HepG2 (cell line): ENCODE data around the gene DEPDC5. TPM values are rescaled to one million over a fixed set of nuclear protein-coding genes. Genes with fewer than 3 reads are reported as not detected.

Experiments
- ATAC-seq: fragments of 200-7000 bp; cut with Tn5 transposase; 3 replicates; pipeline ENCODE4 v1.9.1; 2020; ENCODE audit warnings: mild to moderate bottlenecking, moderate library complexity
- BruUV-seq: library from RNA; stranded (reverse); fragments of 400-500 nt; replicated peaks from 2 replicates; lab custom pipeline; 2021; lab: Mats Ljungman, UMichigan
- CTCF ChIA-PET: fragments of 300-600 bp; formaldehyde crosslinking; extraction: SDS; loops from one replicate; lab custom pipeline; 2021; ENCODE audit warnings: low total read pairs, inconsistent platforms, low intra/inter-chr PET ratio; lab: Yijun Ruan, JAX
- POLR2A ChIA-PET: fragments of 350-600 bp; sonication (Branson Sonifier 250); formaldehyde crosslinking; loops from one replicate; lab custom pipeline; 2020; ENCODE audit warnings: antibody characterized with exemption, inconsistent platforms; lab: Yijun Ruan, JAX
- DNase-seq: peaks from one replicate; pipeline ENCODE4 v3.0.0-alpha.2; 2015; ENCODE audit warnings: low spot score
- FAIRE-seq: peaks from 3 replicates; lab custom pipeline; 2011; peaks lifted over from hg19 to GRCh38; lab: Jason Lieb, UNC
- H2AFZ ChIP-seq: one replicate; pipeline ENCODE4 v1.6.1; 2011; ENCODE audit warnings: low read length, inconsistent platforms
- H3K27ac ChIP-seq: fragments of 300-600 bp; 3 replicates; pipeline ENCODE4 v1.8.0; 2011; ENCODE audit warnings: mixed run types, mild to moderate bottlenecking, mixed read lengths, low read length, inconsistent platforms; ENCODE audit not compliant: insufficient read depth; ENCODE audit errors: extremely low read length
- H3K27me3 ChIP-seq, 2 experiments: fragments of 200-600 bp in 1 of 2; 2 replicates in 1 of 2; 3 replicates in 1 of 2; pipeline versions ENCODE4 v1.6.0 to v1.8.0; 2011; ENCODE audit warnings: low read length in 2 of 2, mild to moderate bottlenecking in 2 of 2, moderate library complexity in 2 of 2, inconsistent platforms in 1 of 2; ENCODE audit not compliant: insufficient read depth in 2 of 2, control insufficient read depth in 1 of 2
- H3K36me3 ChIP-seq, 2 experiments: fragments of 200-600 bp in 1 of 2; replicated peaks in 1 of 2; 2 replicates in 1 of 2; 3 replicates in 1 of 2; pipeline versions ENCODE4 v1.5.1 to v1.8.0; 2011; ENCODE audit warnings: low read length in 2 of 2, inconsistent platforms in 1 of 2; ENCODE audit not compliant: insufficient read depth in 2 of 2, control insufficient read depth in 1 of 2
- H3K4me1 ChIP-seq: 2 replicates; pipeline ENCODE4 v1.5.1; 2012; ENCODE audit warnings: low read length, inconsistent platforms; ENCODE audit not compliant: insufficient read depth
- H3K4me2 ChIP-seq: 2 replicates; pipeline ENCODE4 v1.6.0; 2011; ENCODE audit warnings: low read depth, low read length, inconsistent platforms
- H3K4me3 ChIP-seq, 3 experiments: fragments of 200-600 bp in 1 of 3; sonication (generic), shearing (Covaris generic) in 1 of 3; replicated peaks in 1 of 3; 2 replicates each; pipeline ENCODE4 v1.5.1; 2011 to 2016; ENCODE audit warnings: low read length in 3 of 3, inconsistent platforms in 2 of 3, low read depth in 2 of 3, mild to moderate bottlenecking in 2 of 3, control low read depth in 1 of 3, mixed read lengths in 1 of 3; ENCODE audit not compliant: insufficient read depth in 1 of 3
- H3K79me2 ChIP-seq: one replicate; pipeline ENCODE4 v1.6.1; 2011; ENCODE audit warnings: low read length, inconsistent platforms; ENCODE audit not compliant: insufficient read depth
- H3K9ac ChIP-seq: 2 replicates; pipeline ENCODE4 v1.6.0; 2011; ENCODE audit warnings: mild to moderate bottlenecking, low read depth, low read length, inconsistent platforms; ENCODE audit not compliant: insufficient read depth
- H3K9me3 ChIP-seq: 2 replicates; pipeline ENCODE4 v1.5.1; 2012; ENCODE audit warnings: mild to moderate bottlenecking, low read length
- H4K20me1 ChIP-seq: 2 replicates; pipeline ENCODE4 v1.6.0; 2011; ENCODE audit warnings: inconsistent platforms, mild to moderate bottlenecking, low read length, moderate library complexity; ENCODE audit not compliant: insufficient read depth
- ARID2 ChIP-seq: sonication (generic); formaldehyde crosslinking; IDR thresholded peaks from 2 replicates; pipeline ENCODE4 v1.8.1; 2022; ENCODE audit warnings: mild to moderate bottlenecking, missing genetic modification reagents, borderline replicate concordance
- ARNT ChIP-seq: fragments of 450-650 bp; IDR thresholded peaks from 2 replicates; pipeline ENCODE4 v1.6.1; 2017
- BHLHE40 ChIP-seq: IDR thresholded peaks from 2 replicates; pipeline ENCODE4 v1.6.1; 2011; ENCODE audit warnings: low read length, improper control_type of control experiment
- CBFB ChIP-seq: sonication (generic); formaldehyde crosslinking; IDR thresholded peaks from 2 replicates; pipeline ENCODE4 v1.4.0; 2020; ENCODE audit warnings: missing genetic modification reagents
- GATAD2A ChIP-seq: IDR thresholded peaks from 2 replicates; pipeline ENCODE4 v1.6.1; 2016
- GPN1 ChIP-seq: sonication (generic); formaldehyde crosslinking; IDR thresholded peaks from 2 replicates; pipeline ENCODE4 v1.5.1; 2020; ENCODE audit warnings: missing genetic modification reagents, borderline replicate concordance
- RARA ChIP-seq: IDR thresholded peaks from 2 replicates; pipeline ENCODE4 v1.6.1; 2016; ENCODE audit warnings: missing genetic modification reagents, missing compliant biosample characterization
- SOX13 ChIP-seq, 3 experiments: fragments of 450-650 bp in 1 of 3; sonication (generic) in 1 of 3; formaldehyde crosslinking in 1 of 3; IDR thresholded peaks in 2 of 3; conservative IDR thresholded peaks in 1 of 3; 2 replicates each; pipeline versions ENCODE4 v1.5.0 to v1.6.1; 2016 to 2020; ENCODE audit warnings: antibody characterized with exemption in 1 of 3, mild to moderate bottlenecking in 1 of 3, missing compliant biosample characterization in 1 of 3, missing genetic modification reagents in 1 of 3, moderate library complexity in 1 of 3
- SYNCRIP ChIP-seq: fragments of 200-400 bp; formaldehyde crosslinking; IDR thresholded peaks from 2 replicates; pipeline ENCODE4 v1.6.1; 2018; ENCODE audit warnings: mild to moderate bottlenecking, low read depth, low read length; ENCODE audit not compliant: insufficient read depth
- ZBTB20 ChIP-seq: sonication (generic); formaldehyde crosslinking; IDR thresholded peaks from 2 replicates; pipeline ENCODE4 v1.8.1; 2023; ENCODE audit warnings: missing genetic modification reagents, low read depth, mild to moderate bottlenecking, borderline replicate concordance
- ZNF101 ChIP-seq: sonication (generic); formaldehyde crosslinking; IDR thresholded peaks from 2 replicates; pipeline ENCODE4 v1.4.0; 2020; ENCODE audit warnings: mild to moderate bottlenecking, low read depth, missing genetic modification reagents, borderline replicate concordance
- ZNF543 ChIP-seq: sonication (generic); formaldehyde crosslinking; IDR thresholded peaks from 2 replicates; pipeline ENCODE4 v1.4.0; 2020; ENCODE audit warnings: mild to moderate bottlenecking, missing genetic modification reagents
- ZNF629 ChIP-seq: sonication (generic); formaldehyde crosslinking; conservative IDR thresholded peaks from 2 replicates; pipeline ENCODE4 v1.5.0; 2020; ENCODE audit warnings: missing genetic modification reagents
- ZNF670 ChIP-seq: sonication (generic); formaldehyde crosslinking; IDR thresholded peaks from 2 replicates; pipeline ENCODE4 v1.8.0; 2022; ENCODE audit warnings: mild to moderate bottlenecking, missing genetic modification reagents, borderline replicate concordance
- ZNF777 ChIP-seq: sonication (generic); formaldehyde crosslinking; IDR thresholded peaks from 2 replicates; pipeline ENCODE4 v1.4.0; 2020; ENCODE audit warnings: missing genetic modification reagents
- ZNF879 ChIP-seq: sonication (generic); formaldehyde crosslinking; IDR thresholded peaks from 2 replicates; pipeline ENCODE4 v1.8.1; 2023; ENCODE audit warnings: missing genetic modification reagents
- ZSCAN21 ChIP-seq: sonication (generic); formaldehyde crosslinking; IDR thresholded peaks from 2 replicates; pipeline ENCODE4 v1.8.0; 2022; ENCODE audit warnings: mild to moderate bottlenecking, missing genetic modification reagents, moderate library complexity, borderline replicate concordance
- WGBS: methylation state at CpG from one replicate; pipeline ENCODE4 v1.1.6; 2017; ENCODE audit warnings: low lambda C conversion rate; 5-methylcytosine and 5-hydroxymethylcytosine counted together
- in situ Hi-C: cut with HindIII; loops from 2 replicates; pipeline ENCODE4 v1.10.0; 2017; ENCODE audit warnings: low pct_unique_long_range_greater_than_20kb; ENCODE audit not compliant: extremely low pct_ligation_motif_present
- intact Hi-C: fragments of 100-400 bp; cut with micrococcal nuclease; formaldehyde crosslinking; loops from one replicate; pipeline ENCODE4 v1.10.0; 2022; ENCODE audit not compliant: unreplicated experiment
- polyA plus RNA-seq, 8 experiments: library from polyadenylated mRNA; depleted of rRNA in 3 of 8; stranded (reverse) in 7 of 8; unstranded in 1 of 8; fragments of >200 nt; fragmentation: Illumina TruSeq in 4 of 8; extraction: Trizol in 4 of 8; gene quantifications; 2 replicates each; pipeline versions ENCODE4 v1.2.1 to v1.2.3, GENCODE V29; 2011 to 2016; ENCODE audit warnings: low read depth in 4 of 8, missing spikeins in 1 of 8, mixed read lengths in 1 of 8; ENCODE audit not compliant: insufficient read depth in 1 of 8
- total RNA-seq, 5 experiments: library from RNA; depleted of rRNA; stranded (reverse); fragments of >200 nt; fragmentation: Illumina TruSeq; extraction: Trizol; gene quantifications; 2 replicates each; pipeline ENCODE4 v1.2.3, GENCODE V29; 2016; ENCODE audit warnings: low read depth in 1 of 5
- TF ChIP-seq, protein P1 (sequence below): sonication (generic); formaldehyde crosslinking; IDR thresholded peaks from 2 replicates; pipeline ENCODE4 v1.4.0; 2020; ENCODE audit warnings: mild to moderate bottlenecking, missing genetic modification reagents
- TF ChIP-seq, protein P2 (sequence below): sonication (generic); formaldehyde crosslinking; IDR thresholded peaks from 2 replicates; pipeline ENCODE4 v1.5.0; 2020; ENCODE audit warnings: missing genetic modification reagents, mild to moderate bottlenecking, borderline replicate concordance

DEPDC5 gene
- total and polyA plus RNA-seq, 2 of the 13 experiments (the other 11 are each of a cell fraction or from before 2014, with no cell fraction given), result 9.8 to 12.4 TPM

DNA sequence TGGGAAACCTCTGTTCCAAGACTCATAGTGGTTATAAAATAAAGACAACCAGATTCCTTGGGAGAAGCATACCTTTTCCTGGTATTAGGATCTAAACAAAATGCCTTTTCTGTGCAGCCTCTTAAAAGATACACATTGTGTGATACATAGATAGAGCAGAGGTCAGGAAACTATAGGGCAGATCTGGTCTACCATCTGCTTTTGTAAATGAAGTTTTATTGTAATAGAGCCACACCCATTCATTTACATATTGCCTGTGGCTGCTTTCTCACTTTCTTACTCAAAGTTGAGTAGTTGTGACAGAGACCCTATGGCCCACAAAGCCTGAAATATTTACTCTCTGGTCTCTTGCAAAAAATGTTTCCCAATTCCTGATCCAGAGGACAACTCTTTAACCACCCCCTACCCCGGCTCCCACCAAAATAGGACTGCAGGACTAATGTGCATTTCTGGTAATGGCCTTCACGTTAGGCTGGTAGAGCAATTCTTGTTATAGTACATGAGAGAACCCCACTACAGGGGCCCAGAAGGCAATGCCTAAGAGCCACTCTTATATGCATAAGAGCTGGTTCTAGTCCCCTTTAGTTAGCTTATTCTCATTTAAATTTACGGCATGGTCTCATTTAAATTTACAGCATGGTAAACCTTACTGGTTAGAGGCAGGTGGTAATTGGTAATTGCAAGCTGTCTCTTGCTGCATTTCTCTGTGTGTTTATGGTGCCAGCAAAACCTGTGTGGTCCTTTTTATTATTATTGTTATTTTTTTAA lies 113.8 kb downstream of the DEPDC5 start:
- POLR2A ChIA-PET, result no interaction called here

DNA sequence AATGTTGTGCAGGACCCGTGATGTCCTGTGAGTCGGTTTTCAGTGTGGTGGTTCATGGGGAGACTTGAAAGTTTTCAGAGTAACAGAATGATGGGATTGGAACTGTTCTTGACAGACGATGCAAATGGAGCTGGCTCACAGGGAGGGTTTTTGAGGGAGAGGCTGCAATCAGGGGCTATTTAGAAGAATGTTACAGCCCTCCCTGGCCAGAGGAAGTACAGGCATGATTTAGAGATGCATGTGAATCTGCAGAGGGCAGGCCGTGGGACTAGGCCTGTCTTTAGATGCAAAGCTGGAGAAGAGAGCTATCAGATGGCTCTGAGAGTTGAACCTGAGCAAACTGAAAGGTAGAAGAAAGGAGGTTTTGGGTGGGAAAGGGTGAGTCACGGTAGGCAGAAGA lies 115.9 kb downstream of the DEPDC5 start:
- Histone ChIP-seq H3K36me3 (peaks cover 5 to 14% of the 10 kb centered on the region in 2 experiments; a peak in 4 of 5 replicates), H3K9me3 (no peaks in the 10 kb centered on the region), H4K20me1 (no peaks in the 10 kb centered on the region), H3K27ac (no peak overlapping the region), H3K4me1 (no peaks in the 10 kb centered on the region), H2AFZ (no peak overlapping the region), H3K27me3 (no peaks in the 10 kb centered on the region), H3K4me3 (no peak overlapping the region), H3K9ac (no peak overlapping the region), H3K4me2 (no peak overlapping the region), H3K79me2 (no peaks in the 10 kb centered on the region)
- no peak for ATAC-seq
- POLR2A ChIA-PET, result no interaction called here
- CTCF ChIA-PET, result no interaction called here
- in situ Hi-C loops (loop anchor here (5.0 kb wide), 1 partner anchor 78 kb away; no protein-coding TSS in a partner anchor), intact Hi-C loops (no loop called here)
- 94% methylated on average over 5 of the region's 5 CpGs for WGBS
- no TSS peak for BruUV-seq
- no peak for DNase-seq
- no peak for FAIRE-seq
- no peak for TF ChIP-seq ZNF101
- no peak for TF ChIP-seq ZBTB20 (CRISPR knock-in tag)
- TF ChIP-seq, protein P1, sequence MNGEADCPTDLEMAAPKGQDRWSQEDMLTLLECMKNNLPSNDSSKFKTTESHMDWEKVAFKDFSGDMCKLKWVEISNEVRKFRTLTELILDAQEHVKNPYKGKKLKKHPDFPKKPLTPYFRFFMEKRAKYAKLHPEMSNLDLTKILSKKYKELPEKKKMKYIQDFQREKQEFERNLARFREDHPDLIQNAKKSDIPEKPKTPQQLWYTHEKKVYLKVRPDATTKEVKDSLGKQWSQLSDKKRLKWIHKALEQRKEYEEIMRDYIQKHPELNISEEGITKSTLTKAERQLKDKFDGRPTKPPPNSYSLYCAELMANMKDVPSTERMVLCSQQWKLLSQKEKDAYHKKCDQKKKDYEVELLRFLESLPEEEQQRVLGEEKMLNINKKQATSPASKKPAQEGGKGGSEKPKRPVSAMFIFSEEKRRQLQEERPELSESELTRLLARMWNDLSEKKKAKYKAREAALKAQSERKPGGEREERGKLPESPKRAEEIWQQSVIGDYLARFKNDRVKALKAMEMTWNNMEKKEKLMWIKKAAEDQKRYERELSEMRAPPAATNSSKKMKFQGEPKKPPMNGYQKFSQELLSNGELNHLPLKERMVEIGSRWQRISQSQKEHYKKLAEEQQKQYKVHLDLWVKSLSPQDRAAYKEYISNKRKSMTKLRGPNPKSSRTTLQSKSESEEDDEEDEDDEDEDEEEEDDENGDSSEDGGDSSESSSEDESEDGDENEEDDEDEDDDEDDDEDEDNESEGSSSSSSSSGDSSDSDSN (CRISPR knock-in tag), result no peak
- TF ChIP-seq SOX13 (IDR thresholded peaks at IDR 0.05), result no peak
- TF ChIP-seq SOX13 (CRISPR knock-in tag; conservative IDR thresholded peaks at IDR 0.05 in 1 of 2, IDR thresholded peaks at IDR 0.05 in 1 of 2), result no peak
- TF ChIP-seq, protein P2, sequence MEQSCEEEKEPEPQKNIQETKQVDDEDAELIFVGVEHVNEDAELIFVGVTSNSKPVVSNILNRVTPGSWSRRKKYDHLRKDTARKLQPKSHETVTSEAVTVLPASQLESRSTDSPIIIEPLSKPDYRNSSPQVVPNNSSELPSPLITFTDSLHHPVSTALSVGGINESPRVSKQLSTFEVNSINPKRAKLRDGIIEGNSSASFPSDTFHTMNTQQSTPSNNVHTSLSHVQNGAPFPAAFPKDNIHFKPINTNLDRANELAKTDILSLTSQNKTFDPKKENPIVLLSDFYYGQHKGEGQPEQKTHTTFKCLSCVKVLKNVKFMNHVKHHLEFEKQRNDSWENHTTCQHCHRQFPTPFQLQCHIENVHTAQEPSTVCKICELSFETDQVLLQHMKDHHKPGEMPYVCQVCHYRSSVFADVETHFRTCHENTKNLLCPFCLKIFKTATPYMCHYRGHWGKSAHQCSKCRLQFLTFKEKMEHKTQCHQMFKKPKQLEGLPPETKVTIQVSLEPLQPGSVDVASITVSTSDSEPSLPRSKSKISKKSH (CRISPR knock-in tag), result no peak
- TF ChIP-seq GPN1 (CRISPR knock-in tag), result no peak
- no peak for TF ChIP-seq BHLHE40
- TF ChIP-seq RARA (CRISPR knock-in tag), result no peak
- no peak for TF ChIP-seq CBFB (CRISPR knock-in tag)
- TF ChIP-seq ZNF629 (CRISPR knock-in tag), result no peak
- TF ChIP-seq GATAD2A, result no peak

More for the DNA sequence above, 113.8 kb downstream of the DEPDC5 start:
- ATAC-seq (no peak), DNase-seq (no peak), FAIRE-seq (no peak)
- H3K4me3 ChIP-seq, result no peak overlapping the region
- H3K9ac ChIP-seq, result no peak overlapping the region
- no peaks in the 10 kb centered on the region for H3K4me1 ChIP-seq
- intact Hi-C loops, result no loop called here
- TF ChIP-seq ZNF670 (CRISPR knock-in tag), result no peak
- TF ChIP-seq ZNF879 (CRISPR knock-in tag), result no peak
- TF ChIP-seq ARID2 (CRISPR knock-in tag), result no peak
- no peak for TF ChIP-seq SYNCRIP
- no peak for TF ChIP-seq ARNT
- TF ChIP-seq ZNF543 (CRISPR knock-in tag), result no peak
- TF ChIP-seq ZSCAN21 (CRISPR knock-in tag), result no peak
- no peak for TF ChIP-seq ZNF777
- no peak overlapping the region for H3K4me2 ChIP-seq
- in situ Hi-C loops, result no loop called here
- H2AFZ ChIP-seq, result no peak overlapping the region
- no peaks in the 10 kb centered on the region for H3K9me3 ChIP-seq
- no TSS peak for BruUV-seq
- 94% methylated on average over 3 of the region's 3 CpGs for WGBS
- H3K27me3 ChIP-seq, result no peaks in the 10 kb centered on the region
- no peaks in the 10 kb centered on the region for H3K79me2 ChIP-seq
- H4K20me1 ChIP-seq, result no peaks in the 10 kb centered on the region
- CTCF ChIA-PET, result no interaction called here
- peaks cover 0 to 2% of the 10 kb centered on the region in 2 experiments; a peak in 2 of 5 replicates for H3K36me3 ChIP-seq
- no peak overlapping the region for H3K27ac ChIP-seq
